Endothelial cell of umbilical vein (primary cell): ENCODE measurements around the gene CEP85.

Experiments used
- CTCF ChIP-seq, 2 donors: IDR thresholded peaks; 1 replicate in 1 of 2; 2 replicates in 1 of 2; pipeline ENCODE4 v1.5.1; 2011; ENCODE audit warnings: low read length in 2 of 2, mild to moderate bottlenecking in 2 of 2, moderate library complexity in 2 of 2, control low read depth in 1 of 2, inconsistent platforms in 1 of 2, low read depth in 1 of 2; ENCODE audit not compliant: insufficient read depth in 1 of 2; ENCODE audit errors: extremely low read depth in 1 of 2
- EZH2 ChIP-seq: IDR thresholded peaks from 2 replicates; pipeline ENCODE4 v1.6.1; 2012; ENCODE audit warnings: borderline replicate concordance, low read depth, mild to moderate bottlenecking, moderate library complexity, low read length, inconsistent platforms; ENCODE audit not compliant: severe bottlenecking
- FOS ChIP-seq: IDR thresholded peaks from 2 replicates; pipeline ENCODE4 v1.6.1; 2011; ENCODE audit warnings: mild to moderate bottlenecking, low read length, moderate library complexity, borderline replicate concordance; ENCODE audit not compliant: insufficient read depth
- GATA2 ChIP-seq: IDR thresholded peaks from 2 replicates; pipeline ENCODE4 v1.7.0; 2011; ENCODE audit warnings: low read depth, mild to moderate bottlenecking, moderate library complexity, mixed read lengths, low read length; ENCODE audit not compliant: insufficient read length, insufficient read depth
- JUN ChIP-seq: IDR thresholded peaks from 2 replicates; pipeline ENCODE4 v1.6.1; 2011; ENCODE audit warnings: borderline replicate concordance, low read depth; ENCODE audit not compliant: insufficient read length, insufficient read depth
- POLR2A ChIP-seq: IDR thresholded peaks from 2 replicates; pipeline ENCODE4 v1.6.1; 2012; ENCODE audit warnings: low read depth, mild to moderate bottlenecking, control low read depth, low read length
- POLR2AphosphoS5 ChIP-seq: IDR thresholded peaks from 2 replicates; pipeline ENCODE4 v1.6.1; 2012; ENCODE audit warnings: low read depth, mild to moderate bottlenecking, control low read depth, low read length, moderate library complexity; ENCODE audit not compliant: insufficient read depth
- TF ChIP-seq, protein P1 (sequence below): IDR thresholded peaks from 2 replicates; pipeline ENCODE4 v1.6.1; 2011; ENCODE audit not compliant: insufficient read depth, insufficient read length

GRCh38 chr1:26321315-26322041, 87.5 kb downstream of the CEP85 start:
- TF ChIP-seq CTCF (IDR thresholded peaks at IDR 0.05; ENCODE audit: extremely low read depth in 1 of 2, insufficient read depth in 1 of 2, low read depth in 1 of 2, low read length in 2 of 2) (peak; percentile 82 to 92), POLR2AphosphoS5 (no peak), POLR2A (no peak), FOS (no peak), EZH2 (no peak), JUN (no peak), GATA2 (no peak)
- TF ChIP-seq, protein P1, sequence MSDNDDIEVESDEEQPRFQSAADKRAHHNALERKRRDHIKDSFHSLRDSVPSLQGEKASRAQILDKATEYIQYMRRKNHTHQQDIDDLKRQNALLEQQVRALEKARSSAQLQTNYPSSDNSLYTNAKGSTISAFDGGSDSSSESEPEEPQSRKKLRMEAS = no peak
